ENCODE measurements around the gene NUP205. TPM values are rescaled to one million over a fixed set of nuclear protein-coding genes. Genes with fewer than 3 reads are reported as not detected.
"Not testable (repeated sequence)": the region's sequence is repeated elsewhere in the genome, so short reads cannot be mapped to it uniquely, and the experiment has no call there.

Gene NUP205
- total RNA-seq, 1 donor from 2014 or later: 91.6 TPM

- TF ChIP-seq CTCF (conservative IDR thresholded peaks at IDR 0.05; ENCODE audit: low read depth, low read length): no peak
- no peak overlapping the region for H3K4me3 ChIP-seq (ENCODE audit: low read depth, low read length)
- no peak for DNase-seq (ENCODE audit: low read depth)
Observed at GRCh38 chr7:135683609-135684008, 125.9 kb downstream of the NUP205 start.

- no peak overlapping the region for H3K4me3 ChIP-seq (ENCODE audit: low read depth, low read length)
- DNase-seq (ENCODE audit: low read depth): no peak
- TF ChIP-seq CTCF (conservative IDR thresholded peaks at IDR 0.05; ENCODE audit: low read depth, low read length): no peak
Observed at GRCh38 chr7:135684136-135684535, 126.4 kb downstream of the NUP205 start.

DNA sequence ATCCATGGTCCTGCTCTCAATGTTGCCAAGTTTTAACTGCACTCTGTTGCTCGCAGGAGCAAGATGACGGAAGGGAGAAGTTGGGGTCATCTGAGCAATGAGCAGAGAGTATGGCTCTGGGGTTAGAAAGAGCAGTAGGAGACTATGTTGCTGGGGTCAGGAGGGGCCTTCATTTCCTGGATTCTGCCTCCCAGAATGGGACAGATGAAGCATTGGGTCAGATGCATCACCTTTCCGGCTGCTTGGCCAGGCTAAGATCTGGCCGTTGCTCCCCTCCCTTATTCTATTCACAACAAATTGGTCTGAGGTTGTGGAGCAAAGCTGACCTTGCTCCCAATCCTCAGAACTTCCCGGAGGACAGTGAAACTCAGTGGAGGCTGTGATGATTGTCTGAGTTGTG, 127.0 kb downstream of the NUP205 start:
- H3K4me3 ChIP-seq (ENCODE audit: low read depth, low read length): no peak overlapping the region
- TF ChIP-seq CTCF (conservative IDR thresholded peaks at IDR 0.05; ENCODE audit: low read depth, low read length): no peak
- no peak for DNase-seq (ENCODE audit: low read depth)

GRCh38 chr7:135685306-135686084, 127.8 kb downstream of the NUP205 start:
- no peak overlapping the region for H3K4me3 ChIP-seq (ENCODE audit: low read depth, low read length)
- no peak for DNase-seq (ENCODE audit: low read depth)
- TF ChIP-seq CTCF (conservative IDR thresholded peaks at IDR 0.05; ENCODE audit: low read depth, low read length): no peak

GRCh38 chr7:135687466-135687865, 129.7 kb downstream of the NUP205 start:
- no peak for DNase-seq (ENCODE audit: low read depth)
- no peak for TF ChIP-seq CTCF (conservative IDR thresholded peaks at IDR 0.05; ENCODE audit: low read depth, low read length)
- H3K4me3 ChIP-seq (ENCODE audit: low read depth, low read length): no peak overlapping the region

- no peak for DNase-seq (ENCODE audit: low read depth)
- no peak overlapping the region for H3K4me3 ChIP-seq (ENCODE audit: low read depth, low read length)
- TF ChIP-seq CTCF (conservative IDR thresholded peaks at IDR 0.05; ENCODE audit: low read depth, low read length): no peak
Observed at GRCh38 chr7:135690566-135690965, 132.8 kb downstream of the NUP205 start.

DNA sequence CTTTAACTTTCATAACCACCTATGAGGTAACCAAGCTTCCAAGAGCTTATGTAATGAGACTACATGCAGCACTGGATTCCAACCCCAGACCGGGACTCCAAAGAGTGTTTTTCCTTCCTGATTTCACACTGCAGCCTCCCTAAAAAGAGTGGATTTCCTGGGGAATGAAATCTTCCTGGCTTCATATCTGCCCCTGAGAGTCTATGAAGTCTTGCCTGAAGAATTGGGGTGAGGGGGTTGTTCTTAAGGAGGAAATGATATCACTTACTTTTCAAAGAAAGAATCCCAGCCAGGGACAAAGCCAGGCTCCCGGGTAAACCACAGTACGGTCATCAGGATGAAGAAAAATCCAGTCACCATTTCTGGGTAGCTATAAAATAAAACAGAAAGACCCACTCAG, 134.3 kb downstream of the NUP205 start:
- no peak for TF ChIP-seq CTCF (conservative IDR thresholded peaks at IDR 0.05; ENCODE audit: low read depth, low read length)
- no peak overlapping the region for H3K4me3 ChIP-seq (ENCODE audit: low read depth, low read length)
- DNase-seq (ENCODE audit: low read depth): no peak

GRCh38 chr7:135692606-135693005, 134.9 kb downstream of the NUP205 start:
- H3K4me3 ChIP-seq (ENCODE audit: low read depth, low read length); DNase-seq (ENCODE audit: low read depth): not testable (repeated sequence)
